HEK293 (cell line): ENCODE data around the gene BBS9.

Source experiments
- AEBP2 ChIP-seq: fragments of 450-650 bp; formaldehyde crosslinking; IDR thresholded peaks from 2 replicates; pipeline ENCODE4 v1.5.1; 2016; ENCODE audit warnings: missing biosample characterization, missing genetic modification characterization, borderline replicate concordance
- GLIS1 ChIP-seq: fragments of 450-650 bp; formaldehyde crosslinking; IDR thresholded peaks from 2 replicates; pipeline ENCODE4 v1.5.1; 2016; ENCODE audit warnings: missing biosample characterization, missing genetic modification characterization
- KLF7 ChIP-seq: fragments of 450-650 bp; formaldehyde crosslinking; IDR thresholded peaks from 2 replicates; pipeline ENCODE4 v1.5.1; 2016; ENCODE audit warnings: missing biosample characterization, missing genetic modification characterization, borderline replicate concordance
- OSR2 ChIP-seq: fragments of 450-650 bp; formaldehyde crosslinking; IDR thresholded peaks from 2 replicates; pipeline ENCODE4 v1.5.1; 2016; ENCODE audit warnings: missing biosample characterization, missing genetic modification characterization
- OVOL3 ChIP-seq: fragments of 450-650 bp; formaldehyde crosslinking; IDR thresholded peaks from 2 replicates; pipeline ENCODE4 v1.5.1; 2016; ENCODE audit warnings: missing biosample characterization, missing genetic modification characterization
- PATZ1 ChIP-seq: fragments of 450-650 bp; formaldehyde crosslinking; IDR thresholded peaks from 2 replicates; pipeline ENCODE4 v1.5.1; 2016; ENCODE audit warnings: missing biosample characterization, missing genetic modification characterization
- REPIN1 ChIP-seq: fragments of 450-650 bp; formaldehyde crosslinking; IDR thresholded peaks from 2 replicates; pipeline ENCODE4 v1.5.1; 2017; ENCODE audit warnings: missing biosample characterization, missing genetic modification characterization, low read depth
- SETDB1 ChIP-seq: IDR thresholded peaks from one replicate; pipeline ENCODE4 v1.6.1; 2017; ENCODE audit warnings: mild to moderate bottlenecking, low read length, moderate library complexity, mixed read lengths; ENCODE audit not compliant: insufficient read length
- YY1 ChIP-seq: fragments of 450-650 bp; formaldehyde crosslinking; IDR thresholded peaks from 2 replicates; pipeline ENCODE4 v1.5.1; 2018; ENCODE audit warnings: missing biosample characterization, missing genetic modification characterization
- ZBTB10 ChIP-seq: fragments of 450-650 bp; formaldehyde crosslinking; IDR thresholded peaks from 2 replicates; pipeline ENCODE4 v1.5.1; 2016; ENCODE audit warnings: missing biosample characterization, missing genetic modification characterization
- ZBTB17 ChIP-seq: fragments of 450-650 bp; formaldehyde crosslinking; IDR thresholded peaks from 2 replicates; pipeline ENCODE4 v1.5.1; 2016; ENCODE audit warnings: missing biosample characterization, missing genetic modification characterization
- ZBTB20 ChIP-seq: fragments of 450-650 bp; formaldehyde crosslinking; IDR thresholded peaks from 2 replicates; pipeline ENCODE4 v1.5.1; 2016; ENCODE audit warnings: missing biosample characterization, missing genetic modification characterization
- ZBTB26 ChIP-seq: fragments of 450-650 bp; formaldehyde crosslinking; optimal IDR thresholded peaks from 2 replicates; pipeline ENCODE3; 2016; ENCODE audit warnings: missing biosample characterization, mild to moderate bottlenecking, missing genetic modification characterization
- ZBTB8A ChIP-seq: fragments of 450-650 bp; formaldehyde crosslinking; IDR thresholded peaks from 2 replicates; pipeline ENCODE4 v1.5.1; 2016; ENCODE audit warnings: missing biosample characterization, missing genetic modification characterization
- ZEB2 ChIP-seq: fragments of 450-650 bp; formaldehyde crosslinking; IDR thresholded peaks from 2 replicates; pipeline ENCODE4 v1.5.1; 2016; ENCODE audit warnings: missing biosample characterization, missing genetic modification characterization
- ZIC2 ChIP-seq: fragments of 450-650 bp; formaldehyde crosslinking; IDR thresholded peaks from 2 replicates; pipeline ENCODE4 v1.5.1; 2016; ENCODE audit warnings: missing biosample characterization, missing genetic modification characterization
- ZNF10 ChIP-seq: fragments of 450-650 bp; formaldehyde crosslinking; IDR thresholded peaks from 2 replicates; pipeline ENCODE4 v1.5.1; 2017; ENCODE audit warnings: missing biosample characterization, missing genetic modification characterization
- ZNF223 ChIP-seq: fragments of 450-650 bp; formaldehyde crosslinking; IDR thresholded peaks from 2 replicates; pipeline ENCODE4 v1.5.1; 2016; ENCODE audit warnings: missing biosample characterization, missing genetic modification characterization
- ZNF274 ChIP-seq, 2 experiments: fragments of 200-500 bp in 1 of 2; fragments of 450-650 bp in 1 of 2; sonication (Bioruptor generic) in 1 of 2; formaldehyde crosslinking in 1 of 2; IDR thresholded peaks; 2 replicates each; pipeline versions ENCODE4 v1.5.1 to v1.6.1; 2014 to 2016; ENCODE audit warnings: borderline replicate concordance in 1 of 2, inconsistent platforms in 1 of 2, low read length in 1 of 2, missing biosample characterization in 1 of 2, missing genetic modification characterization in 1 of 2
- ZNF324 ChIP-seq: fragments of 450-650 bp; formaldehyde crosslinking; IDR thresholded peaks from 2 replicates; pipeline ENCODE4 v1.5.1; 2016; ENCODE audit warnings: missing biosample characterization, missing genetic modification characterization
- ZNF391 ChIP-seq: fragments of 450-650 bp; formaldehyde crosslinking; IDR thresholded peaks from 2 replicates; pipeline ENCODE4 v1.5.1; 2016; ENCODE audit warnings: low read depth, missing biosample characterization, missing genetic modification characterization, borderline replicate concordance
- ZNF48 ChIP-seq: fragments of 450-650 bp; formaldehyde crosslinking; IDR thresholded peaks from 2 replicates; pipeline ENCODE4 v1.5.1; 2016; ENCODE audit warnings: missing biosample characterization, missing genetic modification characterization
- ZNF560 ChIP-seq: fragments of 450-650 bp; formaldehyde crosslinking; IDR thresholded peaks from 2 replicates; pipeline ENCODE4 v1.5.1; 2017; ENCODE audit warnings: missing biosample characterization, missing genetic modification characterization, borderline replicate concordance
- ZNF624 ChIP-seq: fragments of 450-650 bp; formaldehyde crosslinking; IDR thresholded peaks from 2 replicates; pipeline ENCODE4 v1.5.1; 2017; ENCODE audit warnings: missing biosample characterization, missing genetic modification characterization
- ZNF645 ChIP-seq: fragments of 450-650 bp; formaldehyde crosslinking; IDR thresholded peaks from 2 replicates; pipeline ENCODE4; 2016; ENCODE audit warnings: missing biosample characterization, missing genetic modification characterization
- ZNF777 ChIP-seq: fragments of 450-650 bp; formaldehyde crosslinking; IDR thresholded peaks from 2 replicates; pipeline ENCODE4 v1.5.1; 2017; ENCODE audit warnings: missing biosample characterization, missing genetic modification characterization, borderline replicate concordance
- ZNF830 ChIP-seq: fragments of 450-650 bp; IDR thresholded peaks from 2 replicates; pipeline ENCODE4 v1.5.0; 2018; ENCODE audit warnings: missing biosample characterization, missing genetic modification characterization, low read depth, mild to moderate bottlenecking, moderate library complexity
- ZNF837 ChIP-seq: fragments of 450-650 bp; formaldehyde crosslinking; IDR thresholded peaks from 2 replicates; pipeline ENCODE4 v1.5.1; 2016; ENCODE audit warnings: missing biosample characterization, missing genetic modification characterization
- ZSCAN4 ChIP-seq: fragments of 450-650 bp; formaldehyde crosslinking; IDR thresholded peaks from 2 replicates; pipeline ENCODE4 v1.5.1; 2017; ENCODE audit warnings: missing biosample characterization, missing genetic modification characterization

Gene BBS9

GRCh38 chr7:33109005-33109757, 20.2 kb upstream of the BBS9 start, which contains the start of gene RP9 (continued):
- TF ChIP-seq ZNF624 (no peak), ZNF223 (tag by site-specific recombination) (no peak), ZBTB10 (tag by site-specific recombination) (no peak), OVOL3 (no peak), YY1 (tag by site-specific recombination) (peak; percentile 52; the same call in 1 of the 2 replicates), ZNF830 (tag by site-specific recombination) (no peak), GLIS1 (tag by site-specific recombination) (no peak), ZNF274 (IDR thresholded peaks at IDR 0.05; ENCODE audit: low read length) (no peak), ZNF274 (tag by site-specific recombination; IDR thresholded peaks at IDR 0.05; ENCODE audit: borderline replicate concordance) (no peak), ZNF10 (tag by site-specific recombination) (no peak), SETDB1 (no peak), ZBTB8A (tag by site-specific recombination) (peak; percentile 87), ZNF645 (tag by site-specific recombination) (no peak), ZBTB17 (no peak), ZNF324 (no peak), ZBTB20 (peak; percentile 62), PATZ1 (no peak), REPIN1 (no peak), ZNF48 (tag by site-specific recombination) (no peak), ZBTB26 (tag by site-specific recombination) (peak; percentile 75), ZSCAN4 (tag by site-specific recombination) (no peak), ZNF777 (tag by site-specific recombination) (no peak), AEBP2 (no peak), ZNF560 (tag by site-specific recombination) (no peak), KLF7 (tag by site-specific recombination) (peak; percentile 37; the same call in 1 of the 2 replicates), ZEB2 (tag by site-specific recombination) (no peak), ZIC2 (tag by site-specific recombination) (no peak), ZNF391 (tag by site-specific recombination) (no peak), ZNF837 (no peak), OSR2 (tag by site-specific recombination) (no peak)
